DND-41 (cell line): ENCODE results near the gene VWA5B1.

Experiments used
- ATAC-seq: fragments of 200-7000 bp; cut with Tn5 transposase; 3 replicates; pipeline ENCODE4 v1.9.1; 2021; ENCODE audit warnings: low read depth; ENCODE audit not compliant: insufficient read depth
- DNase-seq: peaks from one replicate; pipeline ENCODE4 v3.0.0-alpha.2; 2020
- H2AFZ ChIP-seq: 2 replicates; pipeline ENCODE4 v1.6.0; 2012; ENCODE audit warnings: low read depth, low read length
- H3K27ac ChIP-seq: 2 replicates; pipeline ENCODE4 v1.5.1; 2012; ENCODE audit warnings: low read length, inconsistent platforms
- H3K27me3 ChIP-seq: fragments of 200-600 bp; sonication (generic); 2 replicates; pipeline ENCODE4 v1.6.0; 2012; ENCODE audit warnings: low read length, mild to moderate bottlenecking, inconsistent platforms; ENCODE audit not compliant: insufficient read depth, poor library complexity
- H3K36me3 ChIP-seq: 2 replicates; pipeline ENCODE4 v1.5.1; 2012; ENCODE audit warnings: low read length, inconsistent platforms; ENCODE audit not compliant: insufficient read depth
- H3K4me1 ChIP-seq: 2 replicates; pipeline ENCODE4 v1.5.1; 2012; ENCODE audit warnings: mild to moderate bottlenecking, low read length; ENCODE audit not compliant: insufficient read depth
- H3K4me2 ChIP-seq: 2 replicates; pipeline ENCODE4 v1.6.0; 2012; ENCODE audit warnings: mild to moderate bottlenecking, moderate library complexity, low read length, inconsistent platforms; ENCODE audit not compliant: insufficient read depth
- H3K4me3 ChIP-seq, 2 experiments: fragments of 200-600 bp in 1 of 2; shearing (Covaris generic) in 1 of 2; 2 replicates each; pipeline ENCODE4 v1.5.1; 2012 to 2016; ENCODE audit warnings: inconsistent platforms in 2 of 2, low read length in 2 of 2, mild to moderate bottlenecking in 2 of 2, low read depth in 1 of 2, moderate library complexity in 1 of 2
- H3K79me2 ChIP-seq: 2 replicates; pipeline ENCODE4 v1.6.0; 2012; ENCODE audit warnings: low read length, inconsistent platforms; ENCODE audit not compliant: insufficient read depth
- H3K9ac ChIP-seq: 2 replicates; pipeline ENCODE4 v1.6.0; 2012; ENCODE audit warnings: low read depth, mild to moderate bottlenecking, inconsistent platforms, low read length, moderate library complexity
- H3K9me3 ChIP-seq: 2 replicates; pipeline ENCODE4 v1.5.1; 2012; ENCODE audit warnings: low read length, moderate library complexity, mild to moderate bottlenecking, inconsistent platforms; ENCODE audit not compliant: insufficient read depth, severe bottlenecking
- H4K20me1 ChIP-seq: 2 replicates; pipeline ENCODE4 v1.6.0; 2012; ENCODE audit warnings: low read length; ENCODE audit not compliant: insufficient read depth
- CTCF ChIP-seq: IDR thresholded peaks from 2 replicates; pipeline ENCODE4 v1.5.1; 2012; ENCODE audit warnings: borderline replicate concordance, low read length, moderate library complexity, mild to moderate bottlenecking; ENCODE audit not compliant: poor library complexity, severe bottlenecking; ENCODE audit errors: extremely low read depth
- EZH2 ChIP-seq: IDR thresholded peaks from 3 replicates; pipeline ENCODE4 v1.6.1; 2012; ENCODE audit warnings: borderline replicate concordance, low read depth, mild to moderate bottlenecking, moderate library complexity, low read length, inconsistent platforms; ENCODE audit not compliant: severe bottlenecking

VWA5B1 gene

GRCh38 chr1:20399606-20400180 lies 109.0 kb downstream of the VWA5B1 start:
- H3K79me2 ChIP-seq, result no peaks in the 10 kb centered on the region
- no peak overlapping the region for H3K27ac ChIP-seq
- ATAC-seq, result no peak
- H3K9ac ChIP-seq, result no peak overlapping the region
- no peak for DNase-seq
- peaks cover 9% of the 10 kb centered on the region for H3K27me3 ChIP-seq
- no peaks in the 10 kb centered on the region for H3K36me3 ChIP-seq
- no peak for TF ChIP-seq EZH2
- no peak for TF ChIP-seq CTCF
- 0 out of 2 replicates have a peak, but pooled peaks cover 4% of the 10 kb centered on the region for H4K20me1 ChIP-seq
- no peaks in the 10 kb centered on the region for H3K4me1 ChIP-seq
- H3K9me3 ChIP-seq, result peaks cover 7% of the 10 kb centered on the region
- H3K4me3 ChIP-seq, result no peak overlapping the region
- H2AFZ ChIP-seq, result no peak overlapping the region
- no peak overlapping the region for H3K4me2 ChIP-seq

DNA sequence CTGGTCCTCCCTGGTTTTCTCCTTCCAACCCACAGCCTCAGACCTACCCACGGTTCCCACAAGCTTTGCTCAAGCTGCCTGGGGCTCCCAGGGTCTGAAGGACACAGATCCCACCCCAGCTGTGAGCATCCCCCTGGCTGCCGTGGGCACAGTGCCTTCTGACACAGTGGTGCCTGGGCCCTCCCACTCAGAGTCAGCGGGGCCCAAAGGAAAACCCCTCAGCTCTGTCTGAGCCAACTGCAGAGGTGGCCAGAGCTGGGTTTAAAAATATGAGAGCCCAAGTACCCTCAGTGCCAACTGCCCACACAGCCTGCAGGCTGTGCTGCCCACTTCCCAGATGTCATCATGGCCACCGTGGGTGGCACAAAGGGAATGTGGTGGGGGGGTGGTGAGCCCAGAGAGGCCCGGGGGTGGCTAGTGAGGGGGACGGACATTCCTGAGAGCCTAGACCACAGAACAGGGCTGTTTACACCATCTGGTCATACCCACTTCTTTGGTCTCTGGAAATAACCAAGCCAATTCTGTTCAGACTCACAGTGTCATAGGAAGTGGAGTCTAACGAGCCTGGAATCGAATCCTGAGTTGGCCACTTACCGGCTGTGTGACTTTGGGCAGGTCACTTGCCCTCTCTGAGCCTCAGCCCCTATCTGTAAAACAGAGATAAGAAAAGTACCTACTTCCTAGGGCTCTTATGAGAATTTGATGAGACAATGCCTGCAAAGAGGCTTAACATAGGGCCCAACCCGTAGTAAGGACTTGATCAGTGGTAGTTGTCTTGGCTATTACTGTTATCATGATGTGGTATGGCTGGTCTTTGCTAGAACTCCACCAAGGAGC lies 109.9 kb downstream of the VWA5B1 start:
- peaks cover 6% of the 10 kb centered on the region for H3K9me3 ChIP-seq
- H3K4me1 ChIP-seq, result no peaks in the 10 kb centered on the region
- H3K27me3 ChIP-seq, result peaks cover 9% of the 10 kb centered on the region
- H4K20me1 ChIP-seq, result peaks cover 5% of the 10 kb centered on the region; the same call in 1 of the 2 replicates
- H3K79me2 ChIP-seq, result no peaks in the 10 kb centered on the region
- H3K36me3 ChIP-seq, result no peaks in the 10 kb centered on the region
- TF ChIP-seq CTCF, result no peak
- TF ChIP-seq EZH2, result no peak
- no peak overlapping the region for H3K4me3 ChIP-seq
- DNase-seq (no peak), ATAC-seq (no peak)
- no peak overlapping the region for H3K4me2 ChIP-seq
- no peak overlapping the region for H3K9ac ChIP-seq
- H3K27ac ChIP-seq, result no peak overlapping the region
- H2AFZ ChIP-seq, result no peak overlapping the region

GRCh38 chr1:20401405-20402010 lies 110.8 kb downstream of the VWA5B1 start:
- H3K27ac ChIP-seq, result no peak overlapping the region
- H3K4me1 ChIP-seq, result no peaks in the 10 kb centered on the region
- H3K27me3 ChIP-seq, result peaks cover 12% of the 10 kb centered on the region
- H3K79me2 ChIP-seq, result no peaks in the 10 kb centered on the region
- ATAC-seq, result no peak
- peaks cover 5% of the 10 kb centered on the region; the same call in 1 of the 2 replicates for H4K20me1 ChIP-seq
- H3K9me3 ChIP-seq, result peaks cover 3% of the 10 kb centered on the region
- no peak for TF ChIP-seq EZH2
- TF ChIP-seq CTCF, result no peak
- H3K4me2 ChIP-seq, result no peak overlapping the region
- no peak overlapping the region for H3K9ac ChIP-seq
- no peak overlapping the region for H2AFZ ChIP-seq
- H3K4me3 ChIP-seq, result no peak overlapping the region
- H3K36me3 ChIP-seq, result no peaks in the 10 kb centered on the region
- DNase-seq, result no peak
